OCI-LY1 (cell line): ENCODE data around the gene EVA1A.

Source experiments
- CTCF ChIP-seq: fragments of 200-600 bp; sonication (generic), shearing (Covaris generic); IDR thresholded peaks from 2 replicates; pipeline ENCODE4 v1.5.1; 2017; ENCODE audit warnings: mild to moderate bottlenecking, antibody characterized with exemption, low read length, moderate library complexity, mixed read lengths
- EZH2 ChIP-seq: fragments of 200-600 bp; sonication (generic), shearing (Covaris generic); IDR thresholded peaks from 2 replicates; pipeline ENCODE4 v1.8.0; 2017; ENCODE audit warnings: borderline replicate concordance, mixed run types, mild to moderate bottlenecking, antibody characterized with exemption, low read length, moderate library complexity, mixed read lengths

- no peak for TF ChIP-seq CTCF
- TF ChIP-seq EZH2: no peak
These were observed 5.0 kb downstream of the EVA1A start for GRCh38 chr2:75555701-75556100.
